ENCODE results near the gene RABGEF1.
"Not testable (repeated sequence)": the region's sequence is repeated elsewhere in the genome, so short reads cannot be mapped to it uniquely, and the experiment has no call there.

GRCh38 chr7:66846096-66846445, 105.5 kb downstream of the RABGEF1 start:
- TF ChIP-seq CTCF (conservative IDR thresholded peaks at IDR 0.05; ENCODE audit: low read depth in 2 of 2); REST (IDR thresholded peaks at IDR 0.05; ENCODE audit: unreplicated experiment); POLR2AphosphoS5 (IDR thresholded peaks at IDR 0.05; ENCODE audit: low read depth); JUNB (IDR thresholded peaks at IDR 0.05; ENCODE audit: unreplicated experiment): not testable (repeated sequence)
